Activated CD8-positive, alpha-beta memory T cell treated with anti-CD3 and anti-CD28 coated beads, Interleukin-2, amount 50 U/mL, for 4 hours (primary cell): ENCODE measurements around the gene CFD.
"Not testable (repeated sequence)": the region's sequence is repeated elsewhere in the genome, so short reads cannot be mapped to it uniquely, and the experiment has no call there.

Source experiments
- DNase-seq: peaks from one replicate; pipeline ENCODE4 v3.0.0-alpha.2; 2020

CFD gene

DNA sequence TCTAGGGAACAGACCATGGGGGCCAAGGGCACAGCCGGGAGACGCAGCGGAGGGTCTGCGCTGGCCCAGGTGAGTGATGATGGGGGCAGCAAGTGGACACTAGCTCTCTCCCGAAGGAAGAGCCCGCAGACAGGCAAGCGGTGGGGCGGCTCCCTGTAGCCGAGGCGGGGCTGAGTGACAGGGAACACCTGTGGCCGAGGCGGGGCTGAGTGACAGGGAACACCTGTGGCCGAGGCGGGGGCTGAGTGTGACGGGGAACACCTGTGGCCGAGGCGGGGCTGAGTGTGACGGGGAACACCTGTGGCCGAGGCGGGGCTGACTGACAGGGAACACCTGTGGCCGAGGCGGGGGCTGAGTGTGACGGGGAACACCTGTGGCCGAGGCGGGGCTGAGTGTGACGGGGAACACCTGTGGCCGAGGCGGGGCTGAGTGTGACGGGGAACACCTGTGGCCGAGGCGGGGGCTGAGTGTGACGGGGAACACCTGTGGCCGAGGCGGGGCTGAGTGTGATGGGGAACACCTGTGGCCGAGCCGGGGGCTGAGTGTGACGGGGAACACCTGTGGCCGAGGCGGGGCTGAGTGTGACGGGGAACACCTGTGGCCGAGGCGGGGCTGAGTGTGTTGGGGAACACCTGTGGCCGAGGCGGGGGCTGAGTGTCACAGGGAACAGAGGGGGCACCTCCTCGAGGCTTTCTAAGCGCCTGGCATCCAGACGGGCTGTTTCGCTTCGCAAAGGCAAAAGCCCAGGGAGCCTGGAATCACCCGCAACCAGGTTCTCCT is 32.1 kb downstream of the CFD start:
- DNase-seq, result not testable (repeated sequence)

DNA sequence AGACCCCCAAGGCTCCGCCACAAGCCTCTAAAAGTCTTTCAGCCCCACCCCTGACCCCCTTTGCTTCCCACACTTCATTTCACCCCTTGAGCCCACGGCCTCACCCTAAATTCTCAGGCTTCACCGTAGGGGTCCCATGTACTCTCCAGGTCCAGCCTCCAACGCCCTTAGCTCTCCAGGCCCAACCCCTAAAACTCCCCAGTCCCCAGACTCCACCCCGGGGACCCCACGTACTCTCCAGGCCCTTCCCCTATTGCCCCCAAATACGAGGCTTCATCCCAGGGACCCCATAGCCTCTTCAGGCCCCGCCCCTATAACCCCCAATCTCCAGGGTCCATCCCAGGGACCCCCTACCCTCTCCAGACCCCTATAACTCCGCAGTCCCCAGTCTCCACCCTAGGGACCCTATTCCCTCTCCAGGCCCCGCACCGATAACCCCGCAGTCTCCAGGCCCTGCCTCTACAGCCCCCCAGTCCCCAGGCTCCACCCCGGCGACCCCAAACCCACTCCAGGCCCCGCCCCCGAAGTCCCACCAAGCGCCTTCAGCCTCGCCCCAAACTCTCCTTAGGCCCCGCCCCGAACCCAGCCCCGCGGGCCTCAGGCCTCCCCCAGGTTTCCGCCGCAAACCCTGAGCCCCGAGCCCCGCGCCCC is 32.9 kb downstream of the CFD start:
- DNase-seq, result peak; percentile 55

DNA sequence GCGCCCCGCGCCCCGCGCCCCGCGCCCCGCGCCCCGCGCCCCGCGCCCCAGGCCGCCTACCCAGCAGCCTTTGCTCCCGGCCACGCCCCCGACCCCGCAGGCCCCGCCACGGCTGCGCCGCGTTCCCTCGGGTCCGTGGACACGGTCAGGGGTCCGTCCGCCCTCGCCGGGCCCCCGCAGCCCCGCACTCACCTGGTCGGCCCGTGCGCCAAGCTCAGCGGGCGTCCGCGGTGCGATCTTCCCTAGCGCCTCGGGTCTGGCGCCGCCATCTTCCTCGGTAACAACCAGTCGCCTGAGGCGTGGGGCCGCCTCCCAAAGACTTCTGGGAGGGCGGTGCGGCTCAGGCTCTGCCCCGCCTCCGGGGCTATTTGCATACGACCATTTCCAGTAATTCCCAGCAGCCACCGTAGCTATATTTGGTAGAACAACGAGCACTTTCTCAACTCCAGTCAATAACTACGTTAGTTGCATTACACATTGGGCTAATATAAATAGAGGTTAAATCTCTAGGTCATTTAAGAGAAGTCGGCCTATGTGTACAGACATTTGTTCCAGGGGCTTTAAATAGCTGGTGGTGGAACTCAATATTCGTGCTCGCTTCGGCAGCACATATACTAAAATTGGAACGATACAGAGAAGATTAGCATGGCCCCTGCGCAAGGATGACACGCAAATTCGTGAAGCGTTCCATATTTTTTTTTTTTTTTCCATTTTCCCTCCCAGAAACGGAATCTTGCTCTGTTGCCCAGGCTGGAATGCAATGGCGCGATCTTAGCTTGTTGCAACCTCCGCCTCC is 33.6 kb downstream of the CFD start, which contains the start of the genes MED16 and RNU6-9:
Gene MED16, minus strand, starts transcription at position 294 of the 796 bp plus-strand sequence. CDS start 2,056 bp downstream, outside the sequence.
Gene RNU6-9, plus strand, starts transcription at position 591 of the 796 bp plus-strand sequence.
- DNase-seq, result peak; percentile 88

DNA sequence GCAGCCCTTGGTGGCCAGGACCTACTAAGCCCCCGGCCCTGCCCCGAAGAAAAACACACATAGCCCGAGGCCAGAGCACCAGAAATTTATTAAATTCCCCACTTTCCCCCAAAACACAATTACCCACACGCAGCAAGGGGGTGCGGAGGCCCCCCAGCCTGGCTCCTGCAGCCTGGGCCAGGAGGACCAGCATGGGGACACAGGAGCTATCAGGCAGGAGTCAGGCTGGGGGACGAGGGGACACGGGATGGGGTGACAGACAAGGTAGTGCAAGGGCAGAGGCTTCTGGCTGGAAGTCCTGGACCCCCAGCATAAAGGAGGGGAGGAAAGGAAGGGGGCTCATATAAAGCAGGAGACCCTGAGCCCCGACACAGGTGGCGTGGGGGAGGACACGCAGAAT is 37.0 kb downstream of the CFD start:
- DNase-seq, result no peak

DNA sequence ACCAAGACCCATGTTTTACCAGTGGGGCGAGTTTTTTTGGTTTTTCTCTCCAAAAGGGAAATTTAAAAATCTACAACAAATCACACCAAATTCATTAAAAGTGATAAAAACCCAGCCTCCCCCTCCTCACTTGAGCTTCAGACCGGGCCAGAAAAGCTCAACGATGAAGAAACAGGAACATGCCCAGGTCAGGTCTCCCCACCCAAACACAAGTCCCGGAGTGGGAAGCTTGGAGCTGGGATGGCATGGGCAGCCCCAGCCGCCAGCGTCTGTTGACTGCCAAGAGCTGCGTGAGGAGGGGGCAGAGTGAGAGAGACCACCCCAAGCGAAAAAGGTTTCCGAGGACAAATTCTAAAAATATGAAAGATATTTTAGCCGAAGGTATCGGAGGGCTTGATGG is 37.5 kb downstream of the CFD start:
- DNase-seq, result no peak

DNA sequence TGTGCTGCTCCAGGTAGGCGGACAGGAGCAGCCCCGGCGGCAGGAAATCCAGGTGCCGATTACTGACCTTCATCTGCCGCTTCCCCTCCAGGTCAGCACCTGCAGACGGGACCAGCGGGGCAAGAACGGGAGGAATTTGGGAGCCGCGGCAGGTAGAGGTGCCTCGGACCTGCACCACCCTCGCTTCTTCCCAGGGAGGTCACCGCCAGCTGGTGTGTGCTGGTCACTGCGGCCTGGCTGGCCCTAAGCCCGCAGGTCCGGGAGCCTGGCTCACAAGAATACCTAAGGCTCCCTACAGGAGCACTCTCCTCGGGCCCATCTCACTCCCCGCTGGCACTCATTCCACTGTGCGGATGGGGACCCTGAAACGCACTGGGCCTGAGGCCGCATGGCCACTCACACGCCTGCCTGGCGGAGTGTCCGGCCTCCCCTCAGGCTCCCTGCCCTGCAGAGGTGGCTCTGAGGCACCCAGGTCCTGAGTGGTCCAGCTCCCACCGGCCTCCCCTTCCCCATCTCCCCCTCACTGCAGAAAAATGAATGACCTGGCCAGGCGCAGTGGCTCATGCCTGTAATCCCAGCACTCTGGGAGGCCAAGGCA is 38.1 kb downstream of the CFD start:
- DNase-seq, result no peak

DNA sequence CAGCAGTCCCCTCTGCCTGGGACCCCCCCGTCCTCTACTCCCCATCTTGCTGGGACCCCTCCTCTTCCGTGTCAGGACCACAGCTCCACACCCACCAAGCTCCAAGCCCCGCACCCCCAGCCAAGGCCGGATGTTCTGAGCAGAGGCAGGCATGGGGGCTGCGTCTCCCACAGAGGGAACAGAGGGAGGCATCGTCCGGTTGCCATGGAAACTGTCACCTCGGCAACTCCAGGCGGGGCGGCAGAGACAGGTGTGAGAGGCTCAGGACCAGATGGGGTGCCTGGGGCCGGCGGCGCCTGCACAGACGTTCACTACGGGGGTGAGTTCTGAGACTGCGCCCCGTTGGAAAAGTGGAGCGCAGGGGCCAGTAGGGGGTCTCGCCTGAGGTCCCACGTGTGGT is 39.2 kb downstream of the CFD start:
- no peak for DNase-seq

DNA sequence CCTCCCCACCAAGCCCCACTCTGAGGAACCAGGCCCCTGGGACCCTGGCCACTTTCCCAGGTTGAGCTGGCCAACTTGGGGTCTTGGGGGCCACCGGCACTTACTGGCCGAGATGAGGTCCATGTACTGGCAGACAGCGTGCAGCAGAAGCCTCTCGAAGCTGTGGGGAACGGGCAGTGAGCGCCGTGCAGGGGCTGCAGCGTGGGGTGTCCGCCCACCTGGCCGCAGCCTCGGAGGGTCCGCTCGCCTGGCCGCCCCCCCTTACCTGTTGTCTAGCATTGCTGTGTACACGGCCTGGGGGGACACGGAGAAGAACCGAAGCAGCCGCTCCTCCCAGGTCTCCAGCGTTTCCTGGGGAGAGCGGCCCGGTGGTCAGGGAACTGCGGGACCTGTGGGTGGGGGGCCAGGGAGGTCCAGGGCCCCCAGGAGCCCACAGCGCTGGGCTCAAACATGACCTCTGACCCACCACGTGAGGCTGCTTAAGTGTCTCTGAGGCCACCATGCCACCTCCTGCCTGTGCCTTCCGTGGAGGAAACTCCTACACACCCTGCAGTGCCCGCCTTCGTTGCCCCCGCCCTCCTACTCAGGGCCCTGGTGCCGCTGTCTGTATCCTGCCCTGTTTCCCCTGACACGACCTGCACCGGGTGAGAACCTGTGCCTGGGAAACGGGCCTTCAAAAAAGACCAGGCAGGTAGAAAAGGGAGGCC is 40.0 kb downstream of the CFD start:
- DNase-seq, result no peak

DNA sequence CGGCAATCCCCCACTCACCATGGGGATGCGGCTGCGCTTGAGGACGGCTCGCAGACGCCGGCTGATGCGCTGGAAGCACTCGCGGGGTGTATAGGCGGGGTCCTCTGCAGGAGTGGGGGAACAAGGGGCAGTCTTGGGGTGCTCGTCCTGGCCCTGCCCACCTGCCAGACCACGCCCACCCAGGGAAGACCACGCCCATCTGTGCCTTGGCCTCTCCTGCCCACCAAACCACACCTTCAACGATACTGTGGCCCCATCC is 40.5 kb downstream of the CFD start:
- DNase-seq, result no peak

DNA sequence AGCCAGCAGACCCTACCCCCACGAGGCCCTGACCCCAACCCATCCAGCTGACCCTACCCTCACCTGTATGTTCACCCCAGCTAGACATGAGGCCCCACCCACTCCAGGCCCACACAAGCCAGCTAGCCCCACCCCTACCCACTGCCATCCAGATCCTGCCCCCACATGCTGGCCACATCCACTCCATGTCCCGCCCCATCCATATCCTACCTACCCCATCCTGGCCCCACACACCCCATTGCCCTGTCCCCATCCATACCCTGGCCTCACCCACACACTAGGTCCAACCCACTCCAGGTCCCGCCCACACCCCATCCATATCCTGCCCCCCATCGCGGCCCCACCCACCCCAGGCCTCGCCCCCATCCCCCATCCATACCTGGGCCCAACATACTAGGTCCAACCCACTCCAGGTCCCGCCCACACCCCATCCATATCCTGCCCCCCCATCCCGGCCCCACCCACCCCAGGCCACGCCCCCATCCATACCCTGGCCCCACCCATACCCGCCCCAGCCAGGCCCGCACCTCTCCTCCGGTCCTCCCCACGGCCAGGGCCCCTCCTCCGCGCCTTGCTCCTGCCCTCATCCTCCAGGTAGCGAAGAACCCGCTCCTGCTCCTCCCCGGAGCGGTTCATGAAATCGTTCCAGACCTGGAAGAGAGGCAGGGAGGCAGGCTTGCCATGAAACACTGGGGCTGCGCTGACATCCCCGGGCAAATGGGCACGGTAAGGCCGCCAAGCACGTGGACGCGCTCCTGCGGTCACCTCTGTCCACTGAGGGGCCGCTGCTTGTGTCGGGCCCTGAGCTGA is 41.0 kb downstream of the CFD start:
- DNase-seq, result no peak

DNA sequence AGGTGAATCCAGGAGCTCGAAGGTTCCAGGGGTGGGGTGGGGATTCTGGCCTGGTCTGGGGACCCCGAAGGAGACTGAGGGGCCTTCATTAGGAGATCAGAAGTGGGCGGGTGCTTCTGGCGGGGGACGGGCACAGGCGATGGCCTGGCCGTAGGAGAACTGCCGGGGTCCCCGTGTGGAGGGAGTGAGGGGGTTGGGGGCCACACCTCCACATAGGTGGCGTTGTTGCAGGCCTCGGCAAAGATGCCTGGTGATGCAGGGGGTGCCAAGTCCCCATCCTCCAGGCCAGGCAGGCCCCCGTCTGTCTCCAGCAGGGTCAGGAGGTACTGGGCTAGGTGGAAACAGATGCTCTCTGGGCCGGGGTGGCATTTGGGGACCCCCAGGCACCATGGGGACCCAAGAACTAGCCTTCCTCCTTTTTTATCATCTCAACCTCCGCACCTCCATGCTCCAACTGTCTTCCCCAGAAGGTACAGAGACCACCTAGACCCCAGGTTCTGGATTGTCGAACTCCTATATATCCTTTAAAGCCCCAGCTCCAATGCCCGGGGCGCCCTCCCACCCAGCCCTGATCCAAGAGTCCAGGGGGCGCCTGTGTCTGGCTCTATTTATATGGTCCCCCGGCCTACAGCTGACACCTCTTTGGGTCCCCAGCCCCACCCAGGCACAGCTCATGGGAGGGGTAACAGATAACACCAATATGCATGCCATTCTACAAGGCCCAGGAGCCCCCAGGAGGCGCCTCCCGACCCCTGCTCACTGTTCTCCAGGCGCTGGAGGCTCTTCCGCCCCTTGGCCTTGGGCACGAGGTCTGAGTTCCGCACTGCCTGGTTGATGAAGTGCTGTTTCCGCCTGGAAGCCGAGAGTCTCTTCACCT is 42.0 kb downstream of the CFD start:
- DNase-seq, result no peak

DNA sequence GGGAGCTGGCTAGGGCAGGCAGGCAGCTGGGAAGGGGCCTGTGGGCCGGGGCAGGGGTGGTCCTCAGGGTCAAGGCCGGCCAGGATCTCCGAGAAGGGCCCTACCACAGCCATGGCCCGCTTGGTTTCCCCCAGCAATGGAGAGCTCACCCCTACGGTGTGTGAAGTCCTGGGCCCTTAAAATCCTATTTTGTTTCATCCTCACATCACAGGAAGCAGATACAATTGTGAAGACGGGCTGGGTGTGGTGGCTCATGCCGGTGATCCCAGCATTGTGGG is 42.6 kb downstream of the CFD start:
- DNase-seq, result no peak

DNA sequence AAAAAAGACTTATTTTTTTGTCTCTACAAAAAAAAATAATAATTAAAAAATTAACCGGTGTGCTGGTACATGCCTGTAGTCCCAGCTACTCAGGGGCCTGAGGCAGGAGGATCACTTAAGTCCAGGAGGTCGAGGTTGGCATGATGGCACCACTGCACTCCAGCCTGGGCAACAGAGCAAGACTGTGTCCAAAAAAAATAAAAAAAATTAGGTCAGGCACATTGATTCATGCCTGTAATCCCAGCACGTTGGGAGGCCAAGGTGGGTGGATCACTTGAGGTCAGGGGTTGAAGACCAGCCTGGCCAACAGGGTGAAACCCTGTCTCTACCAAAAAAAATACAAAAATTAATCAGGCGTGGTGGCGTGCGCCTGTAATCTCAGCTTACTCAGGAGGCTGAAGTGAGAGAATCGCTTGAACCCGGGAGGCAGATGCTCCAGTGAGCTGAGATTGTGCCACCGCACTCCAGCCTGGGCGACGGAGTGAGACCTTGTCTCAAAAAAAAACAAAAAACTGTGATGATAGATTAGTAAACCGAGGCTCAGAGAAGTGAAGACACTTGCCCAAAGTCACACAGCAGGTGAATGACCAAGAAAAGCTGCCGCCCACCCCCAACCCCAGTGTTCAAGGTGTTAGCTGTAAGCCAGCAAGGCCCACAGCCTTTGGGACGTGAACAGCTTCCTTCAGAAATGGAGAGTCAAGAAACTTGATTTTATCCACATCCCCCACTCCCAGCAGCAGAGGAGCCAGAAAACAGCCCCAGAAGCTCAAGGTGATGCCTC is 43.2 kb downstream of the CFD start:
- no peak for DNase-seq

DNA sequence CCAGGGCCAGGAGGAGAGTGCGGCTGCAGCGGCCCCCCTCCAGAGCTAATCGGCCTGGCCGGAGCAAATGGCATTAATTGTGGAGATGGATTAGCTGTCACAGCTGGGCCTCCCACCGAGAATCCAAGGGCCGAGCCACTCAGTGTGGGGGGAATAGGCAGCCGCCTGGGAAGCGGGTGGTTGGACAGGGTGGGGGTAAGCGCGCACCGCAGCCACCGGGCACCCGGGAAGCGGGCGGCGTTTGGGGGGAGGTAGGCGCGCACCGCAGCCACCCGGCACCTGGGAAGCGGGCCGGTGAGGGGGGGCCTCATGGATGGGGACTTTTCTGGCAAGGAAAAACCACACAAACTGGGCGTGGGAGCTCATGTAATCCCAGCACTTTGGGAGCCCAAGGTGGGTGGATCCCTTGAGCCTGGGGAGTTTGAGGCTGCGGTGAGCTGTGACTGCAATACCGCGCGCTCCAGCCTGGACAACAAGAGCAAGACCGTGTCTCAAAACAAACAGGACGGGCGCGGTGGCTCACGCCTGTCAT is 43.9 kb downstream of the CFD start:
- no peak for DNase-seq

DNA sequence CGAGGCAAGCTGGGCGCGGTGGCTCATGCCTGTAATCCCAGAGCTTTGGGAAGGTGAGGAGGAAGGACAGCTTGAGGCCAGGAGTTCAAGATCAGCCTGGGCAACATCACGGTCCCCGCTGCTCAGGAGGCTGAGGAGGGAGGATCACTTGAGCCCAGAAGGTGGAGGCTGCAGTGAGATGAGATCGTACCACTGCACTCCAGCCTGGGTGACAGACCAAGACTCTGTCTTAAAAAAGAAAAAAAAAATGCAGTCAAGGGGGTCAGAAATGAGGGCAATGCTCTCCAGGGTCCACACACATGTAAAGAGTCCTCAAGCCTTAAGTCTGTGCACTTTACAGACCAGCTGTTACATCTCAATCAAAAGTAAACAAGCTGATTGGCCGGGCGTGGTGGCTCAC is 45.1 kb downstream of the CFD start:
- DNase-seq, result no peak

DNA sequence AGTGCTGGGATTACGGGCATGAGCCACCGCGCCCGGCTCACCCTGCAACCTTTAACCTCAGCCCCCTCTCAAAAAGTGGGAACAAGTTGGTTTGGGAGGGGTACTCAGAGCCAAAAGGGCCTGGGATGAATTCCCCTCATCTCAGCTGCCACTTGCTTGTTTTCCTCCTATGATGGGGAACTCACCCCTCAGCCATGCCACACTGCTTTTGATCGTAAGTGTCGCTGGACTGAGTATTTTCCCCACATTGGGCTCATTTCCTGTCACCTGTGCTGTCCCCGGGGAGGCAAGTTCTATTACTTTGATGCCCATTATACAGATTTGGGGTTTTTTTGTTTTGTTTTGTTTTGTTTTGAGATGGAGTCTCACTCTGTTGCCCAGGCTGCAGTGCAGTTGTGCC is 47.0 kb downstream of the CFD start:
- DNase-seq, result no peak

DNA sequence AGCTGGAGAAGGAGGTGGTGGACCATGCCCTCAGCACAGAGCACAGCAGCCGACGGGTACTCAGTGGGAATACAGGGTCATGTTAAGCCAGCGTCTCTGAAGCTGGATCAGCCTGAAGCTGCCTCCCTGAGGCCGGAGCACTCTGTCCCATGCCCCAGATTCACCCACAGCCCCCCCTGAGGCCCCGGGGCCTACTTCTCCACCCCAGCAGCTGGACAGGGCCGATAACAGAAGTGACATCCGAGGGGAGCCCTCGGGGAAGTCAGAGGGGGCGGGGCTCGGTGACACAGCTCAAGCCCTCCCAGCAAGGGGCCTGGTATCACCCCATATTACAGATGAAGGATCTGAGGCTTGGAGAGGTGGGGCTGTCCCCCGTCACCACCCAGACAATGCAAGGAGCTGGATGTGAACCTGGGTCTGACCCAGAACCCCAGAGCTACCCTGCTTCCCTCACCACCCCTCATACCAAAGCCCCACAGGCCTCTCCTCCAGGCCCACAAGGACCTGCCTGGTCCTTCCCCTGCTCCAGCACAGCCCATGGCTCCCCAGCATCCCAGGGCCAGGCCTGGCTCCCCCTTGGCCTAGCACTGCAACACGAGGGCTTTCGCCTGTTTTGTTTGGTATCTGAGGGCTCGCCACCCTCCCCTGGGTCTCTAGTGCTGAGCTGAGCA is 47.9 kb downstream of the CFD start:
- no peak for DNase-seq

DNA sequence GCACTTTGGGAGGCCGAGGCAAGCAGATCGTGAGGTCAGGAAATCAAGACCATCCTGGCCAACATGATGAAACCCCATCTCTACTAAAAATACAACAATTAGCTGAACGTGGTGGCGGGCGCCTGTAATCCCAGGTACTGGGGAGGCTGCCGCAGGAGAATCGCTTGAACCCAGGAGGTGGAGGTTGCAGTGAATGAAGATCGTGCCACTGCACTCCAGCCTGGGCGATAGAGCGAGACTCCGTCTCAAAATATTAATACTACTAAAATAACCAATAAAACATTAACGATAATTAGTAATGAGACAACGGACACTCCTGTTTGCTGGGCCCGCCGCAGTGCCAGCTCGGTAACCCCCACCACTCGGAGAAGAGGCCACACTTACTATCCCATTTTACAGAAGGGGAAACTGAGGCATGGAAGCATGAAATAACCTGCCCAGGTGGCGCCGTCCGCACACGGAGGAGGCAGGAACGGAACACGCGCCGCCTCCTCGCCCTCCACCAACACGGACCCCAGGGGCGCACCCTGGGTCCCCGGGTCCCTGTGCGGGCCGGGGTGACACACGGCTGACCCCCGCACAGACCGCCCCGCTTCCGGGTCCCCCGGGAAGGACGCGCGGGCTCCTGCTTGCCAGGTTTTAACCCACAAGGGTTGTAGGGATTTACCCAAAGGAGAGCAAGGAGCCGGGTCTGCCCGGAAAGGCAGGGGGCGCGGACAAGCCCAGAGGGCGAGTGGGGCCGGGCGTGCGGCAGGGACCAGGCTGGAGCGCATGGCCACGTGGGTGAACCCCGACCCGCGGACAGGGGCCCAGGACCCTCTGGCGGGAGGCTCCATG is 52.0 kb downstream of the CFD start:
- DNase-seq, result no peak
